Suprapubic skin (tissue), 3 donors: ENCODE results near the gene COL19A1.

Experiments
- POLR2A ChIP-seq, 2 donors: fragments of 450-650 bp; IDR thresholded peaks; one replicate each; pipeline ENCODE4 v1.6.1; 2017; ENCODE audit warnings: antibody characterized with exemption in 2 of 2, mild to moderate bottlenecking in 2 of 2, moderate library complexity in 2 of 2
- TF ChIP-seq, protein P1 (sequence below), 2 donors: fragments of 200-600 bp in 1 of 2; fragments of 450-650 bp in 1 of 2; sonication (generic) in 1 of 2; IDR thresholded peaks; one replicate each; pipeline ENCODE4 v1.5.1; 2016 to 2019; ENCODE audit warnings: antibody characterized with exemption in 2 of 2, mild to moderate bottlenecking in 1 of 2, moderate library complexity in 1 of 2

DNA sequence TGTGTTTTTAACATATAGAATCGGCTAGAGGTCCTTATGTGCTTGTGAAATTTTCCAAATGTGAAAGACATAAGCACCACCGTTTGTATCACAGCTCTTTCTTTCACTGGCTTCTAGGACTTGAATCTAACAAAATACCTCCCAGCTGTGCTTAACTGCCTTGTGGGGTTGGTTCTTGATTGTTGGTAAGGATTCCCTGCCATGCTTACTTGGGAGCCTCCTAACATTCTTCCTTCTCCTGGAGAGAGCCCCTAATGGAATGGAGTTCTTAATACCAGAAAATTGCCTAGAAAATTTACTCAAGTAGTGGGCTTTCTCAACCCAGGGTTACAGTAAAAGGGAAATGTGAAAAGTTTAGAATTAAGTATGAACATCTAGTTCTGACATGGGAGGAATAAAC is 121.2 kb downstream of the COL19A1 start:
- TF ChIP-seq POLR2A (IDR thresholded peaks at IDR 0.05) = no peak
- TF ChIP-seq, protein P1, sequence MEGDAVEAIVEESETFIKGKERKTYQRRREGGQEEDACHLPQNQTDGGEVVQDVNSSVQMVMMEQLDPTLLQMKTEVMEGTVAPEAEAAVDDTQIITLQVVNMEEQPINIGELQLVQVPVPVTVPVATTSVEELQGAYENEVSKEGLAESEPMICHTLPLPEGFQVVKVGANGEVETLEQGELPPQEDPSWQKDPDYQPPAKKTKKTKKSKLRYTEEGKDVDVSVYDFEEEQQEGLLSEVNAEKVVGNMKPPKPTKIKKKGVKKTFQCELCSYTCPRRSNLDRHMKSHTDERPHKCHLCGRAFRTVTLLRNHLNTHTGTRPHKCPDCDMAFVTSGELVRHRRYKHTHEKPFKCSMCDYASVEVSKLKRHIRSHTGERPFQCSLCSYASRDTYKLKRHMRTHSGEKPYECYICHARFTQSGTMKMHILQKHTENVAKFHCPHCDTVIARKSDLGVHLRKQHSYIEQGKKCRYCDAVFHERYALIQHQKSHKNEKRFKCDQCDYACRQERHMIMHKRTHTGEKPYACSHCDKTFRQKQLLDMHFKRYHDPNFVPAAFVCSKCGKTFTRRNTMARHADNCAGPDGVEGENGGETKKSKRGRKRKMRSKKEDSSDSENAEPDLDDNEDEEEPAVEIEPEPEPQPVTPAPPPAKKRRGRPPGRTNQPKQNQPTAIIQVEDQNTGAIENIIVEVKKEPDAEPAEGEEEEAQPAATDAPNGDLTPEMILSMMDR (IDR thresholded peaks at IDR 0.05) = no peak
